PFSK-1 (cell line): ENCODE data around the gene ARID3A.

Source experiments
- FOXP2 ChIP-seq: optimal IDR thresholded peaks from 2 replicates; pipeline ENCODE3; 2011; ENCODE audit warnings: borderline replicate concordance, control low read depth, inconsistent platforms; ENCODE audit not compliant: insufficient read depth; ENCODE audit errors: extremely low read length, extremely low read depth
- POLR2AphosphoS5 ChIP-seq: IDR thresholded peaks from 2 replicates; pipeline ENCODE4 v1.6.1; 2012; ENCODE audit warnings: low read depth, mild to moderate bottlenecking, control low read depth, low read length, moderate library complexity
- SIN3A ChIP-seq: IDR thresholded peaks from 2 replicates; pipeline ENCODE4 v1.6.1; 2012; ENCODE audit warnings: mild to moderate bottlenecking, low read length, moderate library complexity, borderline replicate concordance; ENCODE audit not compliant: insufficient read depth
- TAF1 ChIP-seq: IDR thresholded peaks from 2 replicates; pipeline ENCODE4 v1.6.1; 2012; ENCODE audit warnings: low read length, control low read depth, borderline replicate concordance; ENCODE audit not compliant: insufficient read depth
- TF ChIP-seq, protein P1 (sequence below), 2 experiments: IDR thresholded peaks; 2 replicates each; pipeline versions ENCODE4 v1.6.1 to v1.8.0; 2011 to 2012; ENCODE audit warnings: low read depth in 2 of 2, low read length in 2 of 2, control low read depth in 1 of 2, inconsistent platforms in 1 of 2, mild to moderate bottlenecking in 1 of 2, moderate library complexity in 1 of 2; ENCODE audit not compliant: insufficient read depth in 1 of 2

Gene ARID3A

DNA sequence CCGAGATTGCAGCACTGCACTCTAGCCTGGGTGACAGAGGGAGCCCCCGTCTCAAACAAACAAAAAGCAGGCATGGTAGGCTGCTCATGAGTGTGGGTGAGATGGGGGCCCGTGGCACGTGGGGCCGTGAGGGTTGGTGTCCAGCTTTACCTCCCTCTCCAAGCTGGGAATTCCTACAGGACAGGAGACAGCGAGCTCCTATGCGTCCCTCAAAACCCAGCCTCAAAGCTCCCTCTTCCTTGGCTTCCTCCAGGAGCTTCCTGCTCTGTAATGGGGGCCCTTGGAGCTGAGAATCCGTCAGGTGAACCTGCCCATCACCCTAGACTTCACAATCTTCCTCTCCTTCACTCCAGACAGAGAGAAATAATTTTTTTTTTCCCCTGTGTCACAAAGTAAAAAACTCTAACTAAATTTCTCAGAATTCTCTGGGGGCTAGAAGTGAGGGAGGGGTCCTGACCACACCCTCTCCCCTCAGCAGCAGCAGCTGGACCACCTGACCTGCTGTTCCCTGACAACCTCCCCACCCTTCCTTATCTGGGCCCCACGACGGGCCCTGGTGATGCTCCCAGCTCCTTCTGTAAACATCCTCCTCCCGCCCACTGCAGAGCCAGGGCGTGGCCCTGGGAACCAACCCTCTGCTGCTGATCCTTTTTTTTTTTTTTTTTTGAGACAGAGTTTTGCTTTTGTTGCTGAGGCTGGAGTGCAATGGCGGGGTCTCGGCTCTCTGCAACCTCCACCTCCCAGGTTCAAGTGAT, 36.2 kb downstream of the ARID3A start:
- TF ChIP-seq FOXP2 (peak; percentile 77), TAF1 (no peak)

DNA sequence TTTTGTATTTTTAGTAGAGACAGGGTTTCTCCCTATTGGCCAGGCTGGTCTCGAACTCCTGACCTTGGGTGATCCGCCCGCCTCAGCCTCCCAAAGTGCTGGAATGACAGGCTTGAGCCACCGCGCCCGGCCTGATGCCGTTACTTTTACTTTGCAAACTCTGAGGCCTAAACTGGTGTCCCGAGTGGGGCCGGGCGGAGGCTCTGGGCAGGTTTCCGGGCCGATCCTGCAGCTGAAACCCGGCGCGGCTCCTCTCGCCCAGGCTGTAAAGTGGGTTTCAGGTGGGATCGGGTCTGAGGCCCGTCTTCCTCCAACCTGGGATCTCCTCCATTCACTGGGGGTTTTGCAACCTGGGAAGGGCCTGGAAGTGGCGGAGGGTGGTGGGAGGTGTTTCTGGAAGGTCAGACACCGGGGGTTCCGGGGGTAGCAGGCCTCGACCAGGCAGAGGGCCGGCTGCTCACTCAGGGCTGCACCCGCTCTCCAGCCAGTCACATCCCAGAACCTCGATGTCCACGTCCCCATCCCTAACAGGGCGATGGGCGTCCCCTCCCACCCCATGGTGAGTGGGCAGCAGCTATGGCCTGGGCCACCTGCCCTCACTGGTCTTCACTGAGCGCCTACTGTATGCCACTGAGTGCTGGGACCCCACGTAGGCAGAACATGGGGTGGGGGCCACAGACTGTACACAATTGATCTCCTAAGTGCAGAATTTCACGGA, 37.0 kb downstream of the ARID3A start:
- TF ChIP-seq SIN3A (no peak), POLR2AphosphoS5 (no peak), FOXP2 (no peak), TAF1 (no peak)
- TF ChIP-seq, protein P1, sequence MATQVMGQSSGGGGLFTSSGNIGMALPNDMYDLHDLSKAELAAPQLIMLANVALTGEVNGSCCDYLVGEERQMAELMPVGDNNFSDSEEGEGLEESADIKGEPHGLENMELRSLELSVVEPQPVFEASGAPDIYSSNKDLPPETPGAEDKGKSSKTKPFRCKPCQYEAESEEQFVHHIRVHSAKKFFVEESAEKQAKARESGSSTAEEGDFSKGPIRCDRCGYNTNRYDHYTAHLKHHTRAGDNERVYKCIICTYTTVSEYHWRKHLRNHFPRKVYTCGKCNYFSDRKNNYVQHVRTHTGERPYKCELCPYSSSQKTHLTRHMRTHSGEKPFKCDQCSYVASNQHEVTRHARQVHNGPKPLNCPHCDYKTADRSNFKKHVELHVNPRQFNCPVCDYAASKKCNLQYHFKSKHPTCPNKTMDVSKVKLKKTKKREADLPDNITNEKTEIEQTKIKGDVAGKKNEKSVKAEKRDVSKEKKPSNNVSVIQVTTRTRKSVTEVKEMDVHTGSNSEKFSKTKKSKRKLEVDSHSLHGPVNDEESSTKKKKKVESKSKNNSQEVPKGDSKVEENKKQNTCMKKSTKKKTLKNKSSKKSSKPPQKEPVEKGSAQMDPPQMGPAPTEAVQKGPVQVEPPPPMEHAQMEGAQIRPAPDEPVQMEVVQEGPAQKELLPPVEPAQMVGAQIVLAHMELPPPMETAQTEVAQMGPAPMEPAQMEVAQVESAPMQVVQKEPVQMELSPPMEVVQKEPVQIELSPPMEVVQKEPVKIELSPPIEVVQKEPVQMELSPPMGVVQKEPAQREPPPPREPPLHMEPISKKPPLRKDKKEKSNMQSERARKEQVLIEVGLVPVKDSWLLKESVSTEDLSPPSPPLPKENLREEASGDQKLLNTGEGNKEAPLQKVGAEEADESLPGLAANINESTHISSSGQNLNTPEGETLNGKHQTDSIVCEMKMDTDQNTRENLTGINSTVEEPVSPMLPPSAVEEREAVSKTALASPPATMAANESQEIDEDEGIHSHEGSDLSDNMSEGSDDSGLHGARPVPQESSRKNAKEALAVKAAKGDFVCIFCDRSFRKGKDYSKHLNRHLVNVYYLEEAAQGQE (IDR thresholded peaks at IDR 0.05; ENCODE audit: insufficient read depth in 1 of 2, low read depth in 2 of 2, low read length in 2 of 2), result no peak

DNA sequence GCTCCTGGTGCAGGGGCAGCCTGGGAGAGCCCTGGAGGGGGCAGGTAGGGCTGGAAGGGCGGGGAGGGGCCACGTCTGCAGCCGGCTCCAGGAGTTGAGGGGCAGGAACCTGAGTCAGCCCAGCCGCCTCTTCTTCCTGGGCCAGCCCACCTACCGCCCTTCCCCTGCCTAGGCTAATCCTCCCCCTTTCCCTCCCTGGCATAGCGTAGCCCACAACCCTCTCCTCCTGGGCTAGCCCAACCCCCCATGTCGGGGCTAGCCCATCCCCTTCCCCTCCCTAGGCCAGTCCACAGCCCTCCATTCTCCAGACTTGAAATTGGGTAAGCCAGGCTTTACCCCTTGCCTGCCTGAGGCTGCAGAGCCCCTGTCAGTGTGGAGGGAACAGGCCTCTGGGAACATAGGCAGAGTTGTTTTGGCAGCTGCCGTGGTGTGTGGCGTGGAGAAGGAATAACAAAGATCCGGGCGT, 37.7 kb downstream of the ARID3A start:
- TF ChIP-seq TAF1 (no peak), SIN3A (no peak), POLR2AphosphoS5 (no peak), FOXP2 (no peak)
- TF ChIP-seq, protein P1 (IDR thresholded peaks at IDR 0.05; ENCODE audit: insufficient read depth in 1 of 2, low read depth in 2 of 2, low read length in 2 of 2), result no peak

DNA sequence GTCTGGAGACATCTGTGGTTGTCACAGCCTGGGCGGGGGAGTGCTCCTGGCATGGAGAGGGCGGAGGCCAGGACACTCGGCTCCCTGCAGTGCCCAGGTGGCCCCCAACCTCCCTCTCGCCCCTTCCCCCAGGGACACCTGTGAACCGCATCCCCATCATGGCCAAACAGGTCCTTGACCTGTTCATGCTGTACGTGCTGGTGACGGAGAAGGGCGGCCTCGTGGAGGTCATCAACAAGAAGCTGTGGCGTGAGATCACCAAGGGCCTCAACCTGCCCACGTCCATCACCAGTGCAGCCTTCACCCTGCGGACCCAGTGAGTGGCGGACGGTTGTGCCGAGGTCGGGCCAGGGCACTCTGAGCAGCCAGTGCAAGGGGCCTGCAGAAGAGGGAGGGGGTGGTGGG, 38.3 kb downstream of the ARID3A start:
- TF ChIP-seq POLR2AphosphoS5 (no peak), TAF1 (no peak), SIN3A (no peak), FOXP2 (no peak)
- TF ChIP-seq, protein P1 (IDR thresholded peaks at IDR 0.05; ENCODE audit: insufficient read depth in 1 of 2, low read depth in 2 of 2, low read length in 2 of 2), result no peak

DNA sequence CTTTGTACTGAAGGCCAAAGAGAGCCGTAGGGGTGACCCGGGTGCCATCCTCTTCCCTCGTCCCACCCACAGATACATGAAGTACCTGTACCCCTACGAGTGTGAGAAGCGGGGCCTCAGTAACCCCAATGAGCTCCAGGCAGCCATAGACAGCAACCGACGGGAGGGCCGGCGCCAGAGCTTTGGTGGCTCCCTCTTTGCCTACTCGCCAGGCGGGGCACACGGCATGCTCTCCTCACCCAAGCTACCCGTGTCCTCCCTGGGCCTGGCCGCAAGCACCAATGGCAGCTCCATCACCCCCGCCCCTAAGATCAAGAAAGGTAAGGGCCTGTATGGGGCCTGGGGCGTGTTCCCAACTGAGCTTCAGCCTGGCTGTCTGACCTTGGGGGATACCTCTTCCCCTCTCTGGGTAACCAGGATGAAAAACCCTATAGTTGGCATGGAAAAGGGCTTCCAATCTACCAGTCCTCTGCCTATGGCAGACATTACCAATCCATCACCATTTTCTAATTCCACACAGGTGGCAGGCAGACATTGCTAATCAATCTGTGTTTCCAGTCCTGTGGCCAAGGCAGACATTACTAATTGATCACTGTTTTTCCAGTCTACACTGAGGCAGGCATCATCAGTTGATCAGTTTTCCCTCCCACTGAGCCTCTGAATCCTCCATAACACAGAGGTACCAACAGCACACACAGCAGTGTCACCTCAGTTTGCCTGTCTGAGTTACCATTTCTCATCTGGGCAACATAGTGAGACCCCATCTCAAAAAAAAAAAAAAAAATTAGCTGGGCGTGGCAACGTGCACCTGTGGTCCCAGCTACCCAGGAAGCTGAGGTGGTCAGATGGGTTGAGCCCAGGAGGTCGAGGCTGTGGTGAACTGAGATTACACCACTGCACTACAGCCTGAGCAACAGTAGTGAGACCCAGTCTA, 39.2 kb downstream of the ARID3A start:
- TF ChIP-seq, protein P1 (IDR thresholded peaks at IDR 0.05; ENCODE audit: insufficient read depth in 1 of 2, low read depth in 2 of 2, low read length in 2 of 2), result no peak
- TF ChIP-seq TAF1 (no peak), FOXP2 (no peak), POLR2AphosphoS5 (no peak), SIN3A (no peak)
